ENCODE results near the gene LYRM2.

DNA sequence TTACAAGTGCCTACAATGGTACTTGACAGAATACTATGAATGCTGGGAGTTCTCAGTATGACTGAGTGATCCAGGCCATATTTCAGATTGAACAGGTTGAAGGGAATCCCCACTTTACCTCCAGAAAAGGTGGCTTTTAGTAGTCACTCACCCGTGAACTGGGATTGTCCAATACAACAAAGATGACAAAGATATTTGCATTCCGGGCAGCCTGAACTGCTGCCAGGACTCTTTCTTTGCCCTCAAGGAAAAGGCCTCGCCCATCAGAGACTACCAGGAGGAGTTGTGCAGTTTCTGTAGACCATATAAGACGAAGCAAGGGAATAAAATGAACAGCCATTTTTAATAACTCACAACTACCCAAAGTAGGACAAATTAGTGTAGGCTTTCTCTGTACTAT is 6.3 kb upstream of the LYRM2 start:
- TF ChIP-seq, protein P1, sequence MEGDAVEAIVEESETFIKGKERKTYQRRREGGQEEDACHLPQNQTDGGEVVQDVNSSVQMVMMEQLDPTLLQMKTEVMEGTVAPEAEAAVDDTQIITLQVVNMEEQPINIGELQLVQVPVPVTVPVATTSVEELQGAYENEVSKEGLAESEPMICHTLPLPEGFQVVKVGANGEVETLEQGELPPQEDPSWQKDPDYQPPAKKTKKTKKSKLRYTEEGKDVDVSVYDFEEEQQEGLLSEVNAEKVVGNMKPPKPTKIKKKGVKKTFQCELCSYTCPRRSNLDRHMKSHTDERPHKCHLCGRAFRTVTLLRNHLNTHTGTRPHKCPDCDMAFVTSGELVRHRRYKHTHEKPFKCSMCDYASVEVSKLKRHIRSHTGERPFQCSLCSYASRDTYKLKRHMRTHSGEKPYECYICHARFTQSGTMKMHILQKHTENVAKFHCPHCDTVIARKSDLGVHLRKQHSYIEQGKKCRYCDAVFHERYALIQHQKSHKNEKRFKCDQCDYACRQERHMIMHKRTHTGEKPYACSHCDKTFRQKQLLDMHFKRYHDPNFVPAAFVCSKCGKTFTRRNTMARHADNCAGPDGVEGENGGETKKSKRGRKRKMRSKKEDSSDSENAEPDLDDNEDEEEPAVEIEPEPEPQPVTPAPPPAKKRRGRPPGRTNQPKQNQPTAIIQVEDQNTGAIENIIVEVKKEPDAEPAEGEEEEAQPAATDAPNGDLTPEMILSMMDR (IDR thresholded peaks at IDR 0.05), result no peak
- TF ChIP-seq ZFX (IDR thresholded peaks at IDR 0.05; ENCODE audit: borderline replicate concordance), result no peak

Data from 22Rv1 (cell line).